Panc1 (cell line): Measurements from ENCODE around the gene ELL3. TPM values are rescaled to one million over a fixed set of nuclear protein-coding genes. Genes with fewer than 3 reads are reported as not detected.
"Not testable (repeated sequence)": the region's sequence is repeated elsewhere in the genome, so short reads cannot be mapped to it uniquely, and the experiment has no call there.

Source experiments
- ATAC-seq: fragments of 200-7000 bp; cut with Tn5 transposase; 2 replicates; pipeline ENCODE4 v1.9.1; 2020; ENCODE audit warnings: mild to moderate bottlenecking, moderate library complexity
- BruUV-seq: library from RNA; stranded (reverse); fragments of 400-500 nt; replicated peaks from 2 replicates; lab custom pipeline; 2021; lab: Mats Ljungman, UMichigan
- CTCF ChIA-PET: fragments of 300-600 bp; sonication (Branson Sonifier 250); formaldehyde crosslinking; loops from one replicate; lab custom pipeline; 2022; ENCODE audit warnings: antibody characterized with exemption; lab: Charles Lee
- POLR2A ChIA-PET: fragments of 300-600 bp; sonication (Branson Sonifier 250); formaldehyde crosslinking; loops from one replicate; lab custom pipeline; 2022; ENCODE audit warnings: antibody characterized with exemption; lab: Charles Lee
- DNase-seq: peaks from one replicate; pipeline ENCODE4 v3.0.0-alpha.2; 2010; ENCODE audit warnings: low read depth, low spot score
- H3K27ac ChIP-seq: 2 replicates; pipeline ENCODE4 v1.5.1; 2011; ENCODE audit warnings: mild to moderate bottlenecking, low read length, inconsistent platforms
- H3K27me3 ChIP-seq: fragments of 200-500 bp; sonication (Bioruptor generic); 2 replicates; pipeline ENCODE4 v1.6.0; 2014; ENCODE audit warnings: low read length, inconsistent platforms; ENCODE audit not compliant: control insufficient read depth, insufficient read depth
- H3K36me3 ChIP-seq: fragments of 200-500 bp; sonication (Bioruptor generic); 2 replicates; pipeline ENCODE4 v1.5.1; 2014; ENCODE audit warnings: inconsistent platforms, mild to moderate bottlenecking, low read length, moderate library complexity; ENCODE audit not compliant: control insufficient read depth, insufficient read depth
- H3K4me1 ChIP-seq: 2 replicates; pipeline ENCODE4 v1.5.1; 2011; ENCODE audit warnings: inconsistent platforms, mild to moderate bottlenecking, low read length, moderate library complexity; ENCODE audit not compliant: control insufficient read depth, insufficient read depth
- H3K4me3 ChIP-seq, 2 experiments: 2 replicates each; pipeline ENCODE4 v1.5.1; 2011 to 2012; ENCODE audit warnings: low read depth in 2 of 2, low read length in 2 of 2, mild to moderate bottlenecking in 2 of 2, inconsistent platforms in 1 of 2, moderate library complexity in 1 of 2
- H3K9me3 ChIP-seq: fragments of 200-500 bp; sonication (Bioruptor generic); 2 replicates; pipeline ENCODE4 v1.5.1; 2014; ENCODE audit warnings: low read depth, mild to moderate bottlenecking, inconsistent platforms, low read length, moderate library complexity; ENCODE audit not compliant: control insufficient read depth, insufficient read depth
- POLR2AphosphoS5 ChIP-seq: IDR thresholded peaks from 2 replicates; pipeline ENCODE4 v1.6.1; 2012; ENCODE audit warnings: mild to moderate bottlenecking, low read depth, low read length, moderate library complexity
- SIN3A ChIP-seq: IDR thresholded peaks from 2 replicates; pipeline ENCODE4 v1.6.1; 2012; ENCODE audit warnings: low read depth, mild to moderate bottlenecking, low read length, moderate library complexity, borderline replicate concordance; ENCODE audit not compliant: insufficient read depth
- TCF7L2 ChIP-seq: IDR thresholded peaks from 2 replicates; pipeline ENCODE4 v1.6.1; 2011; ENCODE audit warnings: mild to moderate bottlenecking, low read depth, low read length, inconsistent platforms
- in situ Hi-C: cut with HindIII; loops from 2 replicates; pipeline ENCODE4 v1.10.0; 2016; ENCODE audit warnings: low sequenced_read_pairs, low pct_unique_long_range_greater_than_20kb
- intact Hi-C: fragments of 100-400 bp; cut with micrococcal nuclease; formaldehyde crosslinking; loops from one replicate; pipeline ENCODE4 v1.10.0; 2022; ENCODE audit not compliant: unreplicated experiment
- total RNA-seq: library from RNA; stranded (reverse); gene quantifications from one replicate; pipeline ENCODE4 v1.2.1, GENCODE V29; 2021; ENCODE audit not compliant: unreplicated experiment
- TF ChIP-seq, protein P1 (sequence below): fragments of 450-650 bp; IDR thresholded peaks from 2 replicates; pipeline ENCODE4 v1.5.1; 2017; ENCODE audit warnings: mild to moderate bottlenecking
- TF ChIP-seq, protein P2 (sequence below), 2 experiments: IDR thresholded peaks; 2 replicates each; pipeline ENCODE4 v1.6.1; 2011 to 2012; ENCODE audit warnings: low read depth in 2 of 2, control low read depth in 1 of 2, low read length in 1 of 2, mild to moderate bottlenecking in 1 of 2, moderate library complexity in 1 of 2; ENCODE audit not compliant: insufficient read depth in 1 of 2

The ELL3 gene
- total RNA-seq, 1 experiment from 2014 or later, result 6.8 TPM

DNA sequence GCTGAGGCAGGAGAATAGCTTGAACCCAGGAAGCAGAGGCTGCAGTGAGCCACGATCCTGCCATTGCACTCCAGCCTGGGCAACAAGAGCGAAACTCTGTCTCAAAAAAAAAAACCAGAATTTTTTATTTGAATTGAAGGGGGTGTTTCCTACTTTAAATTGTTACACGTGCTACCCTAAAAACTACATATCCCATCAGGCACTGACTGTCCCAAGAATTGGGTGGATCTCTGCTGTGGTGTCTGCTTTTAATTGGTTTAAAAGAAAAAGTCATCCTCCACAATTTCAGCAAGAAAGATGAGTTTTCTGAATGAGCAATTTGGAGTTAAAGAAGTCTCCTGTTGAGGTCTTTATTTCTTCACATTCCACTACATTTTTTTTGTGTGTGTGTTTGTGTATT, 28.4 kb downstream of the ELL3 start:
- POLR2A ChIA-PET, result no interaction called here
- BruUV-seq, result no TSS peak
- Histone ChIP-seq H3K9me3 (no peaks in the 10 kb centered on the region), H3K27ac (no peak overlapping the region), H3K4me1 (peaks cover 6% of the 10 kb centered on the region; the same call in 1 of the 2 replicates), H3K36me3 (peaks cover 8% of the 10 kb centered on the region; the same call in 1 of the 2 replicates), H3K27me3 (no peaks in the 10 kb centered on the region), H3K4me3 (peak overlapping the region; percentile 68 to 83; a peak in 2 of 4 replicates)
- ATAC-seq, result no peak
- DNase-seq, result no peak
- intact Hi-C loops, result no loop called here
- TF ChIP-seq TCF7L2 (no peak), POLR2AphosphoS5 (no peak), SIN3A (no peak)
- TF ChIP-seq, protein P1, sequence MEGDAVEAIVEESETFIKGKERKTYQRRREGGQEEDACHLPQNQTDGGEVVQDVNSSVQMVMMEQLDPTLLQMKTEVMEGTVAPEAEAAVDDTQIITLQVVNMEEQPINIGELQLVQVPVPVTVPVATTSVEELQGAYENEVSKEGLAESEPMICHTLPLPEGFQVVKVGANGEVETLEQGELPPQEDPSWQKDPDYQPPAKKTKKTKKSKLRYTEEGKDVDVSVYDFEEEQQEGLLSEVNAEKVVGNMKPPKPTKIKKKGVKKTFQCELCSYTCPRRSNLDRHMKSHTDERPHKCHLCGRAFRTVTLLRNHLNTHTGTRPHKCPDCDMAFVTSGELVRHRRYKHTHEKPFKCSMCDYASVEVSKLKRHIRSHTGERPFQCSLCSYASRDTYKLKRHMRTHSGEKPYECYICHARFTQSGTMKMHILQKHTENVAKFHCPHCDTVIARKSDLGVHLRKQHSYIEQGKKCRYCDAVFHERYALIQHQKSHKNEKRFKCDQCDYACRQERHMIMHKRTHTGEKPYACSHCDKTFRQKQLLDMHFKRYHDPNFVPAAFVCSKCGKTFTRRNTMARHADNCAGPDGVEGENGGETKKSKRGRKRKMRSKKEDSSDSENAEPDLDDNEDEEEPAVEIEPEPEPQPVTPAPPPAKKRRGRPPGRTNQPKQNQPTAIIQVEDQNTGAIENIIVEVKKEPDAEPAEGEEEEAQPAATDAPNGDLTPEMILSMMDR, result no peak
- TF ChIP-seq, protein P2, sequence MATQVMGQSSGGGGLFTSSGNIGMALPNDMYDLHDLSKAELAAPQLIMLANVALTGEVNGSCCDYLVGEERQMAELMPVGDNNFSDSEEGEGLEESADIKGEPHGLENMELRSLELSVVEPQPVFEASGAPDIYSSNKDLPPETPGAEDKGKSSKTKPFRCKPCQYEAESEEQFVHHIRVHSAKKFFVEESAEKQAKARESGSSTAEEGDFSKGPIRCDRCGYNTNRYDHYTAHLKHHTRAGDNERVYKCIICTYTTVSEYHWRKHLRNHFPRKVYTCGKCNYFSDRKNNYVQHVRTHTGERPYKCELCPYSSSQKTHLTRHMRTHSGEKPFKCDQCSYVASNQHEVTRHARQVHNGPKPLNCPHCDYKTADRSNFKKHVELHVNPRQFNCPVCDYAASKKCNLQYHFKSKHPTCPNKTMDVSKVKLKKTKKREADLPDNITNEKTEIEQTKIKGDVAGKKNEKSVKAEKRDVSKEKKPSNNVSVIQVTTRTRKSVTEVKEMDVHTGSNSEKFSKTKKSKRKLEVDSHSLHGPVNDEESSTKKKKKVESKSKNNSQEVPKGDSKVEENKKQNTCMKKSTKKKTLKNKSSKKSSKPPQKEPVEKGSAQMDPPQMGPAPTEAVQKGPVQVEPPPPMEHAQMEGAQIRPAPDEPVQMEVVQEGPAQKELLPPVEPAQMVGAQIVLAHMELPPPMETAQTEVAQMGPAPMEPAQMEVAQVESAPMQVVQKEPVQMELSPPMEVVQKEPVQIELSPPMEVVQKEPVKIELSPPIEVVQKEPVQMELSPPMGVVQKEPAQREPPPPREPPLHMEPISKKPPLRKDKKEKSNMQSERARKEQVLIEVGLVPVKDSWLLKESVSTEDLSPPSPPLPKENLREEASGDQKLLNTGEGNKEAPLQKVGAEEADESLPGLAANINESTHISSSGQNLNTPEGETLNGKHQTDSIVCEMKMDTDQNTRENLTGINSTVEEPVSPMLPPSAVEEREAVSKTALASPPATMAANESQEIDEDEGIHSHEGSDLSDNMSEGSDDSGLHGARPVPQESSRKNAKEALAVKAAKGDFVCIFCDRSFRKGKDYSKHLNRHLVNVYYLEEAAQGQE (IDR thresholded peaks at IDR 0.05; ENCODE audit: insufficient read depth in 1 of 2, low read depth in 2 of 2, low read length in 1 of 2), result no peak
- in situ Hi-C loops, result no loop called here
- CTCF ChIA-PET, result no interaction called here

DNA sequence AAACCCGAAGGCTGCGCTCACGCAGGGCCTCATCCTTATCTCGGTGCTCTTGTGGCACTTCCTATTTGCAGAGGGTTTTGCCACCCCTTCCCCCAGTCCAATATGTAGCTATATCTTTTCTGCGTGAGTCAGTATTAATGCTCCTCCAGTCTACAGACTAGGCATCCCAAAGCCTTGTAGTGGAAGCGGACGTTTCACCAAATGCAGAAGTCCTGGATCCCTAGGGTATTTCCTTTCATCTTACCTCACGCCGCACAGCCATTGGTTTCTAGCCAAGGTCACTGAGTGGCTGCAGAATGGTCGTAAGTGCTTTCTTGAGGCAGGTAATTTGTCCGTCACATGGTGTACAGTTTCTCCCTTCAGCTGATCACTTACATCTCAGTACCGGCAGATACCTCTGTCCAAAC, 29.9 kb downstream of the ELL3 start:
- TF ChIP-seq TCF7L2 (peak; percentile 66; the same call in 1 of the 2 replicates), SIN3A (0 out of 2 replicates have a peak, but pooled peaks have one; percentile 33)
- CTCF ChIA-PET, intact Hi-C loops, H3K9me3 ChIP-seq, BruUV-seq, H3K36me3 ChIP-seq, DNase-seq, ATAC-seq, H3K4me1 ChIP-seq, H3K27me3 ChIP-seq, in situ Hi-C loops: not testable (repeated sequence)
- Histone ChIP-seq H3K27ac (peak overlapping the region; percentile 81), H3K4me3 (peak overlapping the region; percentile 68 to 83)
- POLR2A ChIA-PET, result interaction anchor here (1.4 kb wide), 1 partner anchor 30 kb away, joined by 8 read pairs; the partner anchor contains the start of gene ELL3

DNA sequence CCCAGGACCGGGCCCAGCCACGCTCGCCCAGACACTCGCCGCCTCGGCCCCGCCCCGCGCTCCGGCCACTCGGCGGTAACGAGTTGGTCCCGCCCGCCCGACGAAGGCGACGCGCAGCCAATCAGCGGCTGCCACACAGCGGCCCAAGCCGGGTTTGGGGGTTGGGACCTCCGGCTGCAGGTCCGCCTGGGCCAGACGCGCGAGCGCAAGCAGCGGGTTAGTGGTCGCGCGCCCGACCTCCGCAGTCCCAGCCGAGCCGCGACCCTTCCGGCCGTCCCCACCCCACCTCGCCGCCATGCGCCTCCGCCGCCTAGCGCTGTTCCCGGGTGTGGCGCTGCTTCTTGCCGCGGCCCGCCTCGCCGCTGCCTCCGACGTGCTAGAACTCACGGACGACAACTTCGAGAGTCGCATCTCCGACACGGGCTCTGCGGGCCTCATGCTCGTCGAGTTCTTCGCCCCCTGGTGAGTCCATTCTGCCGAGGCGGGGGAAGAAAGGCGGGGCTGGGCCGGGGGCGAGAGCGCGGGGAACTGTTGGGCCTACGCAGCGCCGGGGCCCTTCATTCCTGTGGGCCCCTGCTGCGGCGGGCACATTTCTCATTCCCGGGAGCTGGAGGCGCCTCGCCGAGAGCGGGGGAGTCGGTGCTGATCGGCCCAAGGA, 30.4 kb downstream of the ELL3 start, which contains the start of gene PDIA3:
Gene PDIA3, plus strand, starts transcription at position 194 of the 658 bp plus-strand sequence. Its CDS starts 102 bp downstream, at position 296.
- H3K27me3 ChIP-seq, H3K9me3 ChIP-seq, CTCF ChIA-PET, BruUV-seq, intact Hi-C loops, H3K4me1 ChIP-seq, in situ Hi-C loops, H3K36me3 ChIP-seq: not testable (repeated sequence)
- H3K27ac ChIP-seq, result peak within 1 kb of the TSS; percentile 81
- DNase-seq, result peak; percentile 32
- H3K4me3 ChIP-seq, result peak within 1 kb of the TSS; percentile 68 to 83
- POLR2A ChIA-PET, result interaction anchor here (1.4 kb wide), 1 partner anchor 30 kb away, joined by 8 read pairs; the partner anchor contains the start of gene ELL3
- TF ChIP-seq SIN3A (0 out of 2 replicates have a peak, but pooled peaks have one; percentile 35), POLR2AphosphoS5 (peak; percentile 68)
- peak; percentile 98 for ATAC-seq
